GM12891 (cell line): ENCODE measurements around the gene ELK4. TPM values are rescaled to one million over a fixed set of nuclear protein-coding genes. Genes with fewer than 3 reads are reported as not detected.

Source experiments
- DNase-seq: peaks from one replicate; pipeline ENCODE4 v3.0.0; 2011; ENCODE audit warnings: low spot score; ENCODE audit not compliant: insufficient read length
- FAIRE-seq: peaks from 2 replicates; lab custom pipeline; 2011; peaks lifted over from hg19 to GRCh38; lab: Jason Lieb, UNC
- PAX5 ChIP-seq: IDR thresholded peaks from 2 replicates; pipeline ENCODE4 v1.6.1; 2011; ENCODE audit warnings: low read length, moderate library complexity, mild to moderate bottlenecking; ENCODE audit not compliant: insufficient read depth, severe bottlenecking
- POLR2A ChIP-seq: IDR thresholded peaks from 2 replicates; pipeline ENCODE4 v1.6.1; 2011; ENCODE audit warnings: low read depth, low read length, control low read depth
- POLR2AphosphoS5 ChIP-seq: IDR thresholded peaks from 2 replicates; pipeline ENCODE4 v1.6.1; 2011; ENCODE audit warnings: low read depth, low read length, control low read depth
- POU2F2 ChIP-seq: IDR thresholded peaks from 2 replicates; pipeline ENCODE4 v1.6.1; 2011; ENCODE audit warnings: low read depth, mild to moderate bottlenecking, control low read depth, low read length, moderate library complexity
- SPI1 ChIP-seq: IDR thresholded peaks from 2 replicates; pipeline ENCODE4 v1.6.1; 2011; ENCODE audit warnings: low read depth, low read length, control low read depth
- TAF1 ChIP-seq: IDR thresholded peaks from 2 replicates; pipeline ENCODE4 v1.6.1; 2011; ENCODE audit warnings: low read depth, low read length, control low read depth
- polyA plus RNA-seq: library from polyadenylated mRNA; unstranded; fragments of >200 nt; gene quantifications from one replicate; pipeline ENCODE4 v1.2.1, GENCODE V29; 2012; ENCODE audit warnings: low read depth, missing spikeins, inconsistent platforms; ENCODE audit not compliant: missing spikeins

ELK4 gene, protein sequence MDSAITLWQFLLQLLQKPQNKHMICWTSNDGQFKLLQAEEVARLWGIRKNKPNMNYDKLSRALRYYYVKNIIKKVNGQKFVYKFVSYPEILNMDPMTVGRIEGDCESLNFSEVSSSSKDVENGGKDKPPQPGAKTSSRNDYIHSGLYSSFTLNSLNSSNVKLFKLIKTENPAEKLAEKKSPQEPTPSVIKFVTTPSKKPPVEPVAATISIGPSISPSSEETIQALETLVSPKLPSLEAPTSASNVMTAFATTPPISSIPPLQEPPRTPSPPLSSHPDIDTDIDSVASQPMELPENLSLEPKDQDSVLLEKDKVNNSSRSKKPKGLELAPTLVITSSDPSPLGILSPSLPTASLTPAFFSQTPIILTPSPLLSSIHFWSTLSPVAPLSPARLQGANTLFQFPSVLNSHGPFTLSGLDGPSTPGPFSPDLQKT
- polyA plus RNA-seq = 5.5 TPM

DNA sequence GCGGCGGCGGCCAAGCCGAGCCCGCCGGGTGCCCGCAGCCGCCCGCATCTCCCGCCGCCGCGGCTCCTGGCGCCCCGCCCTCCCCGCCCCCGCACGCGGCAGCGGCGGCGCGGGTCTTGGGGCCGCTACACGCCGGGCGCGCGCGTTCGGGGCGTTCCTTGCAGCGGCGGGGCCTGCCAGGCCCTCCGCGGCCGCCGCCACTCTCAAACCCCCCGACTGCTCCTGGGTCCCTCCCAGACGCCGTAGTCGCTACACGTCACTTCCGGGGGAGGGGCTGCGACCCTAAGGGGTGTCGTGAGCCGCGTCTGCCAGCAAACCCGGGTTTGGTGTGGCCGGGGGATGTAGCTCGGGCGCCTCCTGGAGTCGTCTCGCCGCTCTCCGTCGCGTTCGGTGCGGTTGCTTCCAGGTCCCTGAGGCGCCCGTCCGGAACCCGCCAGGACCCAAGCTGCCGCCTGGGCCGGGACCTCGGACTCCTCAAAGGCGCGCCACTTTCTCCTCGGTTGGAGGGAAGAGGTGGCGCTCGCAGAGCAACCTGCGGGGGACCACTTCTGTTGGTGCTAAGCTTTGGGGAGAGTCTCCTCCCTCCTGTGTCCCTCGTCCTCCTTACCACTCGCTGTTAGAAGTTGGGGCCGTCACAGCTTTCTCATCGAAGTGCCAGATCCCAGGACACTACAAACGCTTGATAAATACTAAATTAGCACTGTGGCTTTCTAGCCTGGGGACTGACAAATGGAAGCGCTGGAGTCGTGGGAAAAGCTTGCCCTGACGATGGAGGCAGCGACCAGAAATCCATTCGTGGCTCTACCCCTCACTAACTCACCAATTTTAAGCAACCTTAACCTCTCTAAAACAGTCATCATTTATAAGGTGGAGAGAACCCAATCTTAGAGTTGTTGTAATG is at the start of gene ELK4:
Gene ELK4, minus strand, starts transcription at position 244 of the 901 bp plus-strand sequence. CDS start 8,129 bp downstream, outside the sequence.
- peak; percentile 70 for TF ChIP-seq TAF1
- peak; percentile 7 for TF ChIP-seq PAX5
- peak; percentile 90 for TF ChIP-seq POLR2AphosphoS5
- no peak for TF ChIP-seq SPI1
- TF ChIP-seq POU2F2 = peak; percentile 87
- TF ChIP-seq POLR2A = peak; percentile 90
- FAIRE-seq (peak; percentile 74), DNase-seq (peak; percentile 92)

DNA sequence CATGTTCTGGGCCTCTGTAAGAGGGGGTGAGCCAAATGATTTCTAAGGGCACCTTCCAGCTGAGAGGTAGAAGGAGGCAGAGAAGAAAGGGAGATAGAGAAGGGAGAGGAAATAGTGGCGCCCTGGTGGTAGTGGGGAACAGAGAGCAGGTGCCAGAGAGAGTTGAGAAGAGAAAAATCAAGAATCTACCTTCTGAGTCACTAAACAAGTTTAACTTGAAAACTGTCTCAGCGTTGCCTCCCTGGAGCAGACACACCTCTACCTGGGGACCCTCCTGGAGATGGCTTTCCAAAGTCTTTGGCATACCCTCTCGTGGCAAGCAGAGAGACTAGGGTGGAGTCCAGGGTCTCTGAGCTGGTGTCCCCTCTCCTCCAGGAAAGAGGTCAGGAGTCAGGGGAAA is 49.6 kb upstream of the ELK4 start:
- no peak for FAIRE-seq

DNA sequence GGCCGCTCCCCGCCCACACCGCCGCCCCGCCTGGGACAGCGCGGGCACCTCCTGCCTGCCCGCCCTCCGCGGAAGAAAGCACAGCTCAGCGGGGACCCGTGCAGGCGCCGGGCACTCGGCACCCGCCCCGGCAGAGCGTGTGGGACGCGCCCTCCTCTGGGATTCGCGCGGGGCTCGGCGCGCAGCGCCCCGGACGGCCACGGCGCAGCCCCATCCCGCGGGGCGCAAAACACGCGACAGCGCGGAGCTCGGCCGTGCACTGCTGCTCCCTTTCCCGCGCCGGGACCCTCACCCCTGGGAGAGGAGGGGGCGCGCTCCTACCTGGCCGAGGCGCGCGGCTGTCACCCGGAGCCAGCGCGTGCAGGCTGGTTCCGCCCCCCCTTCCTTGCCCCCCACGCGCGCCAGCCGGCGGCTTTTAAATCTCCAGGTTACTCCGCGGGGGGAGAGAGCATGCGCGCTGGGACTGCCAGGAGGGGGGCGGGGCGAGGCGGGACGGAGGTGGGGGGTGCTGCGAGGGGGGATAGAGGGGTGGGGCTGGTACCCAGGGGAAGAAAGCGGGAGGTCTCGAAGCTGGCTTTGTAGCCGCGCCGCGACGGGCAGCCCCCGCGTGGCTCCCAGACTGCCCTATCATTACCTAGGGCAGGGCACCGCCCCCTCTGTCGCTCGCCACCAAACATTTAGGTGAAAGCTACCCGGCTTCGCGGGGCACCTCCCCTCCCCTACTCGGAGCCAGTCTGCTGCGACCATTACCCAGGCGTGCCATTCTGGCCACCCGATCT is 48.5 kb upstream of the ELK4 start, which contains the start of gene SLC45A3:
Gene SLC45A3, minus strand, starts transcription at position 437 of the 779 bp plus-strand sequence. CDS start 15,853 bp downstream, outside the sequence.
- TF ChIP-seq PAX5 = no peak
- TF ChIP-seq POLR2AphosphoS5 = no peak
- no peak for TF ChIP-seq POU2F2
- no peak for TF ChIP-seq SPI1
- no peak for TF ChIP-seq POLR2A
- no peak for TF ChIP-seq TAF1
- no peak for FAIRE-seq
- peak; percentile 60 for DNase-seq

More for the DNA sequence above, 49.6 kb upstream of the ELK4 start:
- TF ChIP-seq PAX5 = no peak
- TF ChIP-seq SPI1 = no peak
- no peak for TF ChIP-seq TAF1
- TF ChIP-seq POLR2AphosphoS5 = no peak
- no peak for TF ChIP-seq POU2F2
- no peak for TF ChIP-seq POLR2A
- DNase-seq = no peak

DNA sequence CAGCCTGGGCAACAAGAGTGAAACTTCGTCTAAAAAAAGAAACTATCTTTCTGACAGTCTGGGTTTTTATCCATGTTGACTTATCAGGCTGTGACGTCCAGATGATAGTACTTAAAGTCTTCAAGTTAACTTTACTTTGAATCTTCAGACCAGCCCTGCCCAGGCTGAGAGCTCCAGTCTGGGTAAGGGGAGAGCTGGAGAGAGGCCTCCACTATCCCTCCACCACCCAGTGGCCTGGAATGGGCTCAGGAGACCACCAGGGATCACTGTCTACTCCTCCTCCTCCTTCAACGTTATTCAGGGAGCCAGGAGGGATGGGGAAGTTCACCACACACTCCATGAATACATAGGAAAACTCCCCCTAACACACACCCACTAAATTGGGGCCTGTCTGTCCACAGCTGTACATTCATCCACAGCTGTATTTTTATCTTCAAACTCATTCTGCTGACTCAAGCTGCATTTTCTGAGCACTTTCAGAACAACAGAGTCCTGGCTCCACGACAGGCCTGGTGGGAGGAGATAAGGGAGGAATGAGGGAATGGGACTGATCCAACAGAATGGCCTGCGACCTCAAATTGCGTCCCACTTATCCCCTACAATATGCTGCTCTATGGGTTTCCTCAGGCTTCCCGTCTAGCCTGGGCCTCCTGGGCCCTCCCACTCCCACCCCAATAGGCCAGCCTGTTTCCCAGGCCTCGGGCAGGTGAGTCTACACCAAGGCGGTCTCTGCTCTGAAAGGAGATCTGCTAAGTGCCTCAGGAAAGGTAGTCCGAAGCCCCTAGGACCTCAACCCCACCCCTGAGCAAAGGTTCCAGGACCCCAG is 46.7 kb upstream of the ELK4 start:
- TF ChIP-seq POU2F2 (no peak), TAF1 (no peak), POLR2A (no peak), SPI1 (no peak), POLR2AphosphoS5 (no peak)
- FAIRE-seq = no peak
- DNase-seq = no peak

DNA sequence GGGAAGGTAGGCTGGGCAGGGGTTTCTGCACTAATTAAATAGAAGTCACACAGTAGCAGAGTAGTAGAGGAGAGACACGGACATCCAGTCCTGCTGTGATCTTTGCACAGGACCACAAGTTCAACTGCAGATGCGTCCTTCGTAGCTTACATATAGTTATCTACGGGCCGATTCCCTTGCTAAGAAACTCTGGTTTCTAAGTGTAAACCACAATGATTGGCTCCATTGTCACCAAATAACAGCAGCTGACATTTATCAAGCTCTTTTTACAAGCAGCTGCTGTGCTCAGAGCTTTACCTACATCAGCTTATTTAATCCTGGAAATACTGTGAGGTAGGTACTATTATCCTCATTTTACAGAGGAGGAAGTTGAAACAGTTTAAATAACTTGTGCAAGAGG is 45.4 kb upstream of the ELK4 start:
- DNase-seq (no peak), FAIRE-seq (no peak)
- TF ChIP-seq TAF1 = no peak
- TF ChIP-seq POU2F2 = no peak
- TF ChIP-seq PAX5 = no peak
- TF ChIP-seq POLR2A = no peak

DNA sequence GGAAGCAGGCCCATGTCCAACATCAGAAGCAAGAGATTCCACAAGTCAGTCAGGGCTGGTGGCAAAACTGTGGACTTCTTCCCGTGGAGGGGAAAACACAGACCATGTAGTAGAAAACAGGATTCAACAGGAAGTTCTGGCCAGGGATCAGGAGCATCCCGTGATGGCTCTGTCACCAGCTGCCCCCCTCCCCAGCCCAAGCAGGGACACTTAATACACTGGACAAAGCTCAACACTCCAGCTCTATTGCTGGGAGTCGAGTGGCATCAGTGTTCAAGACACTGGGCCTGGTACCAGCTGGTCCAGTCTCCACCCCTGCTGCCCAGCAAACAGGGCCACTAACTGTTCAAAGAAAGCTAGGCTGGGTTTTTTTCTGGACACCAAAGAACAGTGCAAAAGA is 44.8 kb upstream of the ELK4 start:
- TF ChIP-seq POLR2AphosphoS5 (no peak), POU2F2 (no peak), SPI1 (no peak), PAX5 (no peak), POLR2A (no peak), TAF1 (no peak)
- no peak for DNase-seq
- FAIRE-seq = no peak

DNA sequence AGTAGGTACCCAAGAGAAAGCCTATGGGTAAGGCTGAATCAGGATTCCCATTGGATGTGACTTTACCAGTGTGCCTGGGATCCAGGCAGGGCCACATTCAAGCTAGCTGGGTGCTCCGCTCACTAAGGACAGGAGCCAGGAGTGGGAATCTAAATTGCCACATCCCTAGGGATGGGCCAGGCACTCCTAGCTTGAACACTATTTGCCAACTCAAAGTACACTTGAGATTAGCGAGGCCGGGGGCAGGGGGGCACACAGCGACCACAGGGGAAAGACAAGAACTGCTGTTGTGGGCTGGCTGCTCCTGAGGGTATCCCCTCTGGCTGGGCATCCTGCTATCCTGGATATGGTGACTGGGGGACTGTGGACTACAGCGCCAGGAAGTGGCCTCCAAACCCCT is 44.2 kb upstream of the ELK4 start:
- DNase-seq (no peak), FAIRE-seq (no peak)
- no peak for TF ChIP-seq POU2F2
- no peak for TF ChIP-seq TAF1
- no peak for TF ChIP-seq POLR2A
- no peak for TF ChIP-seq PAX5
- no peak for TF ChIP-seq SPI1
- no peak for TF ChIP-seq POLR2AphosphoS5

DNA sequence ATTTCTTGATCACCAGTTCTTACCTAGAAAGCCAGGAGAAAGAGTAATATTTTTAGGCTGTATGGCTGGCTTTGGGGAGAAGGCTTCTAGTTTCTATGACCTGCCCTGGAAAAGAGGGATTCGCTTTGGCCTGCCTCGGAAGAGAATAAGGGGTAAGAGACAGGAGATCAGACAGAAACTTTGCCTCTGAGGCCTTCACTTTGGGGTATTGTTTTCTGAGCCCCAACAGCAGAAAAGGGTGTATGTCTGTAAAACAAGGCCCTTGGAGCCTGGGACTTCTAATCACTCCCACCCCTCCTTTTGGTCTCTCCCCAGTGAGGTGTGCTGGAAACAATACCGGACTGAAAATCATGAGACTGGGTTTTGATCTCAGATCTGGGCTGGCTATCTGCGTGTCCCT is 43.4 kb upstream of the ELK4 start:
- FAIRE-seq (no peak), DNase-seq (no peak)
- no peak for TF ChIP-seq POU2F2
- TF ChIP-seq POLR2A = no peak
- TF ChIP-seq SPI1 = no peak
- no peak for TF ChIP-seq POLR2AphosphoS5
- no peak for TF ChIP-seq TAF1
- TF ChIP-seq PAX5 = no peak
